ENCODE data around the gene TPSG1. TPM values are rescaled to one million over a fixed set of nuclear protein-coding genes. Genes with fewer than 3 reads are reported as not detected.

TPSG1 gene
- total and polyA plus RNA-seq, 11 donors = not detected

- H3K27me3 ChIP-seq = no peaks in the 10 kb centered on the region
- no peak for TF ChIP-seq POLR2A (IDR thresholded peaks at IDR 0.05)
- TF ChIP-seq, protein P1, sequence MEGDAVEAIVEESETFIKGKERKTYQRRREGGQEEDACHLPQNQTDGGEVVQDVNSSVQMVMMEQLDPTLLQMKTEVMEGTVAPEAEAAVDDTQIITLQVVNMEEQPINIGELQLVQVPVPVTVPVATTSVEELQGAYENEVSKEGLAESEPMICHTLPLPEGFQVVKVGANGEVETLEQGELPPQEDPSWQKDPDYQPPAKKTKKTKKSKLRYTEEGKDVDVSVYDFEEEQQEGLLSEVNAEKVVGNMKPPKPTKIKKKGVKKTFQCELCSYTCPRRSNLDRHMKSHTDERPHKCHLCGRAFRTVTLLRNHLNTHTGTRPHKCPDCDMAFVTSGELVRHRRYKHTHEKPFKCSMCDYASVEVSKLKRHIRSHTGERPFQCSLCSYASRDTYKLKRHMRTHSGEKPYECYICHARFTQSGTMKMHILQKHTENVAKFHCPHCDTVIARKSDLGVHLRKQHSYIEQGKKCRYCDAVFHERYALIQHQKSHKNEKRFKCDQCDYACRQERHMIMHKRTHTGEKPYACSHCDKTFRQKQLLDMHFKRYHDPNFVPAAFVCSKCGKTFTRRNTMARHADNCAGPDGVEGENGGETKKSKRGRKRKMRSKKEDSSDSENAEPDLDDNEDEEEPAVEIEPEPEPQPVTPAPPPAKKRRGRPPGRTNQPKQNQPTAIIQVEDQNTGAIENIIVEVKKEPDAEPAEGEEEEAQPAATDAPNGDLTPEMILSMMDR (IDR thresholded peaks at IDR 0.05) = no peak
- intact Hi-C loops (cut with DNase I) = no loop called here
- no peak overlapping the region for H3K27ac ChIP-seq
- peaks cover 0 to 4% (median 0%) of the 10 kb centered on the region in 12 donors for H3K4me1 ChIP-seq
- DNase-seq = no peak
- WGBS, 4 donors = 80 to 88% (median 85%) methylated on average over 22 to 24 of the region's 24 CpGs
- no peak overlapping the region for H3K4me3 ChIP-seq
- no peaks in the 10 kb centered on the region for H3K9me3 ChIP-seq
- ATAC-seq = no peak
- no peaks in the 10 kb centered on the region for H3K36me3 ChIP-seq
These were observed 6.0 kb downstream of the TPSG1 start for GRCh38 chr16:1218930-1219611.

GRCh38 chr16:1218061-1218929 lies 6.8 kb downstream of the TPSG1 start:
- no peaks in the 10 kb centered on the region for H3K36me3 ChIP-seq
- WGBS, 4 donors = 86 to 90% (median 88%) methylated on average over 23 to 49 of the region's 49 CpGs
- H3K27me3 ChIP-seq = no peaks in the 10 kb centered on the region

GRCh38 chr16:1217526-1217925 lies 7.5 kb downstream of the TPSG1 start:
- no peaks in the 10 kb centered on the region for H3K9me3 ChIP-seq
- intact Hi-C loops (cut with DNase I) = no loop called here
- no peak for DNase-seq
- H3K4me1 ChIP-seq = peaks cover 0 to 4% (median 0%) of the 10 kb centered on the region in 12 donors
- TF ChIP-seq, protein P1 (IDR thresholded peaks at IDR 0.05) = no peak
- TF ChIP-seq POLR2A (IDR thresholded peaks at IDR 0.05) = no peak
- no peaks in the 10 kb centered on the region for H3K27me3 ChIP-seq
- no peak overlapping the region for H3K4me3 ChIP-seq
- WGBS, 4 donors = 87 to 92% (median 90%) methylated on average over 17 to 24 of the region's 24 CpGs
- no peak overlapping the region for H3K27ac ChIP-seq
- no peak for ATAC-seq
- H3K36me3 ChIP-seq = no peaks in the 10 kb centered on the region

More at GRCh38 chr16:1218061-1218929, 6.8 kb downstream of the TPSG1 start:
- H3K4me1 ChIP-seq = peaks cover 0 to 4% (median 0%) of the 10 kb centered on the region in 12 donors
- DNase-seq (no peak), ATAC-seq (no peak)
- H3K9me3 ChIP-seq = no peaks in the 10 kb centered on the region
- intact Hi-C loops (cut with DNase I) = no loop called here
- TF ChIP-seq, protein P1 (IDR thresholded peaks at IDR 0.05) = no peak
- no peak for TF ChIP-seq POLR2A (IDR thresholded peaks at IDR 0.05)
- no peak overlapping the region for H3K27ac ChIP-seq
- H3K4me3 ChIP-seq = no peak overlapping the region

Measured in heart left ventricle (tissue), 16 donors.